ENCODE data around the gene HSD11B2.

Gene HSD11B2

GRCh38 chr16:67395458-67396158 lies 35.3 kb upstream of the HSD11B2 start:
- TF ChIP-seq CTCF (IDR thresholded peaks at IDR 0.05; ENCODE audit: unreplicated experiment in 3 of 3) = no peak
- peak overlapping the region; percentile 4 to 49 (median 41) for H3K4me3 Mint-ChIP-seq
- no peaks in the 10 kb centered on the region for H3K36me3 Mint-ChIP-seq (ENCODE audit: low read depth)
- peaks cover 16% of the 10 kb centered on the region for H3K27me3 Mint-ChIP-seq (ENCODE audit: low read depth)
- H3K9me3 Mint-ChIP-seq = no peaks in the 10 kb centered on the region
- H3K27ac Mint-ChIP-seq = peak overlapping the region in 2 of 3 experiments; percentile 38 to 39
- H3K4me1 Mint-ChIP-seq = peaks cover 41% of the 10 kb centered on the region

DNA sequence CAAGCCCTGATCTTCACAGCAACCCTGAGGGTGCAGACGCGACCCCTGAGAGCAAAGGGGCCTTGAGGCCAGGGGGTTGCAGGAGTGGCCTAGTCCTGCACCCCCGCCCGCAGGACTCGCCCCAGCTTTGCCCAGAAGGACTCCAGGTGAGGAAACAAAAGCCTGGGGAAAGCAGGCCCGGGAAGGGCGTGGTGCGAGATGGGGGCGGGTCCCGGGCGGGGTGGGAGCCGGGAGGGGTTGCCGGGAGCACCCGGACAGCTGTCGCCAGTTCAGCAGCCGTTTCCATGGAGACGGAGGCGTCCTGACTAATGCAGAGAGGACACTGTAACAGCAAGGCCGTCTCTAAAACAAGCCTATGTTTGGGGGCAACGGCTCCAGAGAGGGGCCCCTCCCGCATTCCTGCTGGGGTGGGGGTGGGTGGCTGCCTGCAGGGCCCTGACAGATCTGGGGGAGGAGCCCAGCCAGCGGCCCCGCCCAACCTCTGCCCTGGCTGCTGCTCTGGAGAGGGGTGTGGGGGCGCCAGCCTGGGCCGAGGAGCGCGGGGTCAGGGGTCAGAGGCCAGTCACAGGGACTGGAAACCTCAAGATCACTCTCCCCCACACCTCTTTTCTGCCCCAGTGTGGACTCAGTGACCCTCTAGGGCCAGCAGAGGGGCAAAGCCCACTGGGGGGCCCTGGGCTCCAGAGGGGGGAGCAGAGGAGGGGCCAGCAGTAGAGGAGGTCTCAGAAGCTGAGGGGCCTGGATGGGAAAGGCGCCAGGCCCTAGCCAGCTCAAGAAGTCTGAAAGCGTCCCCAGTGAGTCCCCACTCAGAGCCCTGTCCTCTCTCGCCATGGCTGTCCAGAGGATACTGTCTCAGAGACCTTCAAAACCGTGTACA lies 34.5 kb upstream of the HSD11B2 start:
- Mint-ChIP-seq H3K27me3 (ENCODE audit: low read depth) (peaks cover 16% of the 10 kb centered on the region), H3K9me3 (no peaks in the 10 kb centered on the region), H3K4me3 (peak overlapping the region; percentile 14 to 56 (median 51)), H3K27ac (peak overlapping the region; percentile 45 to 84 (median 84)), H3K4me1 (peaks cover 43% of the 10 kb centered on the region), H3K36me3 (ENCODE audit: low read depth) (no peaks in the 10 kb centered on the region)
- TF ChIP-seq CTCF (IDR thresholded peaks at IDR 0.05; ENCODE audit: unreplicated experiment in 3 of 3) = no peak

- Mint-ChIP-seq H3K36me3 (ENCODE audit: low read depth) (no peaks in the 10 kb centered on the region), H3K27me3 (ENCODE audit: low read depth) (peaks cover 19% of the 10 kb centered on the region), H3K27ac (peak overlapping the region; percentile 45 to 84 (median 84)), H3K4me3 (peak overlapping the region; percentile 14 to 56 (median 25)), H3K9me3 (no peaks in the 10 kb centered on the region), H3K4me1 (peaks cover 49% of the 10 kb centered on the region)
- TF ChIP-seq CTCF (IDR thresholded peaks at IDR 0.05; ENCODE audit: unreplicated experiment in 3 of 3) = no peak
These were observed 33.7 kb upstream of the HSD11B2 start for GRCh38 chr16:67397036-67397801.

DNA sequence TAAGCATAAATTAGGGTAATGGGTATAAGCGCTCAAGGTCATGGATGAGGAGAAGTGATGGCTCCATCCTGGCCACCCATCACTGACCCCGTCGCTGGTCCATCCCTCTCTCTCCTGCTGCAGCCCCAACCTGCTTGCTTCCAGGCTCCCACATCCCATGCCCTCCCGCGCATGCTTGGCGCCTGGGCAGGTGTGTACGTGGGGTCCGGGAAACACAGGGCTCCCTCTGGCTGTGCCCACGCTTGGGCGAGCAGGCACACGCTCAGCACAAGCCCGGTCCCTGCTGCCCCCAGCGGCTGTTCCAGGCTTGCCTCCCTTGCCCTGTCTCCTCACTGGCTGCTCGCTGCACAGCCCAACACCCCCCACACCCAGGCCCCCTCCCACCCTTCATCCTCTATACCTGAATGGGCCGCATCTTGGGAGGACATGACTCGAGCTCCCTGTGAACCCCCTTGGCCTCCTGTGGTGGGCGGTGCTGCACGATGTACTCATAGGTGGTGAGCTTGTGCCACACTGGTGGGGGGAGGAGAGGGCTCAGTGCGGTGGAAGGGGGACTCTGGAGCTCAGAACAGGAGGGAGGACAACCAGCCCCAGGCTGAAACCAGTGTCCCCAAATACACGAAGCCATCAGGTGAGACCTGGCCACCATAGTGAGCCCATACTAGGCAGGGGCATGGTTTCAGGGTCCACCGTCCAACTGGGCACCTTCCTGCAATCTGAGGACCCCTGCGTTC lies 32.9 kb upstream of the HSD11B2 start:
- peaks cover 43% of the 10 kb centered on the region for H3K4me1 Mint-ChIP-seq
- H3K27ac Mint-ChIP-seq = peak overlapping the region in 2 of 3 experiments; percentile 37 to 41
- peaks cover 16% of the 10 kb centered on the region for H3K27me3 Mint-ChIP-seq (ENCODE audit: low read depth)
- H3K9me3 Mint-ChIP-seq = no peaks in the 10 kb centered on the region
- TF ChIP-seq CTCF (IDR thresholded peaks at IDR 0.05; ENCODE audit: unreplicated experiment in 3 of 3) = peak; percentile 20 to 45 (median 29)
- no peak overlapping the region for H3K4me3 Mint-ChIP-seq
- no peaks in the 10 kb centered on the region for H3K36me3 Mint-ChIP-seq (ENCODE audit: low read depth)

- H3K9me3 Mint-ChIP-seq = no peaks in the 10 kb centered on the region
- H3K4me1 Mint-ChIP-seq = peaks cover 48% of the 10 kb centered on the region
- no peak overlapping the region for H3K4me3 Mint-ChIP-seq
These were observed 32.2 kb upstream of the HSD11B2 start for GRCh38 chr16:67398546-67399217.

More at GRCh38 chr16:67398546-67399217, 32.2 kb upstream of the HSD11B2 start:
- Mint-ChIP-seq H3K36me3 (ENCODE audit: low read depth) (peaks cover 3% of the 10 kb centered on the region), H3K27ac (no peak overlapping the region), H3K27me3 (ENCODE audit: low read depth) (peaks cover 17% of the 10 kb centered on the region)
- TF ChIP-seq CTCF (IDR thresholded peaks at IDR 0.05; ENCODE audit: unreplicated experiment in 3 of 3) = no peak

Measured in nephron (organoid).